ENCODE data around the gene RAB31. TPM values are rescaled to one million over a fixed set of nuclear protein-coding genes. Genes with fewer than 3 reads are reported as not detected.
"Not testable (repeated sequence)": the region's sequence is repeated elsewhere in the genome, so short reads cannot be mapped to it uniquely, and the experiment has no call there.

Gene RAB31
- under 1 TPM; 0.42 to 0.82 TPM for total RNA-seq

GRCh38 chr18:9708057-9708433 is at the start of gene RAB31:
Gene RAB31 (plus strand): TSS chr18:9708301. CDS start chr18:9708406, 105 bp downstream.
- Mint-ChIP-seq H3K4me3 (peak within 1 kb of the TSS; percentile 87 to 91), H3K4me1 (ENCODE audit: low read depth) (peaks cover 53% of the 10 kb centered on the region), H3K27ac (no peak within 1 kb of the TSS), H3K27me3 (ENCODE audit: low read depth) (peaks cover 88% of the 10 kb centered on the region), H3K9me3 (no peaks in the 10 kb centered on the region), H3K36me3 (ENCODE audit: insufficient read depth in 2 of 2) (peaks cover 2 to 6% of the 10 kb centered on the region in 2 donors)
- ATAC-seq (replicated peaks in 1 of 2) (peak; percentile 34 to 45), DNase-seq (peak; percentile 35 to 37)

- Mint-ChIP-seq H3K9me3 (no peaks in the 10 kb centered on the region), H3K4me3 (no peak overlapping the region), H3K27ac (no peak overlapping the region), H3K36me3 (ENCODE audit: insufficient read depth in 2 of 2) (no peaks in the 10 kb centered on the region), H3K27me3 (ENCODE audit: low read depth) (no peaks in the 10 kb centered on the region), H3K4me1 (ENCODE audit: low read depth) (no peaks in the 10 kb centered on the region)
- no peak for DNase-seq
- no peak for ATAC-seq (replicated peaks in 1 of 2)
Measured at GRCh38 chr18:9659499-9660375, 48.4 kb upstream of the RAB31 start.

- no peak for ATAC-seq (replicated peaks in 1 of 2)
- no peak for DNase-seq
- H3K4me1 Mint-ChIP-seq (ENCODE audit: low read depth), result no peaks in the 10 kb centered on the region
- H3K27me3 Mint-ChIP-seq (ENCODE audit: low read depth), result no peaks in the 10 kb centered on the region
- no peak overlapping the region for H3K4me3 Mint-ChIP-seq
- H3K27ac Mint-ChIP-seq, result no peak overlapping the region
- no peaks in the 10 kb centered on the region for H3K36me3 Mint-ChIP-seq (ENCODE audit: insufficient read depth in 2 of 2)
- no peaks in the 10 kb centered on the region for H3K9me3 Mint-ChIP-seq
Measured at GRCh38 chr18:9661564-9661963, 46.5 kb upstream of the RAB31 start.

- DNase-seq (no peak), ATAC-seq (replicated peaks in 1 of 2) (no peak)
- Mint-ChIP-seq H3K9me3 (no peaks in the 10 kb centered on the region), H3K4me3 (no peak overlapping the region), H3K27ac (no peak overlapping the region), H3K36me3 (ENCODE audit: insufficient read depth in 2 of 2) (no peaks in the 10 kb centered on the region), H3K4me1 (ENCODE audit: low read depth) (no peaks in the 10 kb centered on the region), H3K27me3 (ENCODE audit: low read depth) (no peaks in the 10 kb centered on the region)
Measured at GRCh38 chr18:9663377-9663776, 44.7 kb upstream of the RAB31 start.

GRCh38 chr18:9665314-9665713 is 42.8 kb upstream of the RAB31 start:
- H3K27ac Mint-ChIP-seq, result no peak overlapping the region
- H3K9me3 Mint-ChIP-seq, result no peaks in the 10 kb centered on the region
- H3K36me3 Mint-ChIP-seq (ENCODE audit: insufficient read depth in 2 of 2), result no peaks in the 10 kb centered on the region
- H3K4me1 Mint-ChIP-seq (ENCODE audit: low read depth), result no peaks in the 10 kb centered on the region
- H3K4me3 Mint-ChIP-seq, result no peak overlapping the region
- DNase-seq, result no peak
- no peak for ATAC-seq (replicated peaks in 1 of 2)
- H3K27me3 Mint-ChIP-seq (ENCODE audit: low read depth), result no peaks in the 10 kb centered on the region

GRCh38 chr18:9666548-9666947 is 41.6 kb upstream of the RAB31 start:
- Mint-ChIP-seq H3K27ac (no peak overlapping the region), H3K9me3 (no peaks in the 10 kb centered on the region), H3K36me3 (ENCODE audit: insufficient read depth in 2 of 2) (no peaks in the 10 kb centered on the region), H3K27me3 (ENCODE audit: low read depth) (no peaks in the 10 kb centered on the region), H3K4me1 (ENCODE audit: low read depth) (no peaks in the 10 kb centered on the region), H3K4me3 (no peak overlapping the region)
- ATAC-seq (replicated peaks in 1 of 2) (no peak), DNase-seq (no peak)

GRCh38 chr18:9669016-9669415 is 39.1 kb upstream of the RAB31 start:
- Mint-ChIP-seq H3K27ac (no peak overlapping the region), H3K4me3 (no peak overlapping the region), H3K4me1 (ENCODE audit: low read depth) (peaks cover 12% of the 10 kb centered on the region), H3K27me3 (ENCODE audit: low read depth) (no peaks in the 10 kb centered on the region), H3K36me3 (ENCODE audit: insufficient read depth in 2 of 2) (no peaks in the 10 kb centered on the region), H3K9me3 (no peaks in the 10 kb centered on the region)
- DNase-seq, result no peak
- no peak for ATAC-seq (replicated peaks in 1 of 2)

- Mint-ChIP-seq H3K4me3 (no peak overlapping the region), H3K27me3 (ENCODE audit: low read depth) (peaks cover 15% of the 10 kb centered on the region), H3K36me3 (ENCODE audit: insufficient read depth in 2 of 2) (no peaks in the 10 kb centered on the region), H3K27ac (no peak overlapping the region), H3K4me1 (ENCODE audit: low read depth) (peaks cover 12% of the 10 kb centered on the region), H3K9me3 (no peaks in the 10 kb centered on the region)
- no peak for ATAC-seq (replicated peaks in 1 of 2)
- DNase-seq, result no peak
Measured at GRCh38 chr18:9671214-9671613, 36.9 kb upstream of the RAB31 start.

- Mint-ChIP-seq H3K4me3 (peak overlapping the region in 1 of 2 donors; percentile 48), H3K4me1 (ENCODE audit: low read depth) (peaks cover 12% of the 10 kb centered on the region), H3K36me3 (ENCODE audit: insufficient read depth in 2 of 2) (no peaks in the 10 kb centered on the region), H3K27ac (peak overlapping the region; percentile 10), H3K9me3 (no peaks in the 10 kb centered on the region), H3K27me3 (ENCODE audit: low read depth) (peaks cover 15% of the 10 kb centered on the region)
- DNase-seq (peak; percentile 40 to 47), ATAC-seq (replicated peaks in 1 of 2) (peak; percentile 92 to 93)
Measured at GRCh38 chr18:9673296-9674251, 34.5 kb upstream of the RAB31 start.

- H3K4me3 Mint-ChIP-seq; DNase-seq; H3K27ac Mint-ChIP-seq; H3K36me3 Mint-ChIP-seq (ENCODE audit: insufficient read depth in 2 of 2); H3K4me1 Mint-ChIP-seq (ENCODE audit: low read depth); ATAC-seq (replicated peaks in 1 of 2); H3K9me3 Mint-ChIP-seq: not testable (repeated sequence)
- H3K27me3 Mint-ChIP-seq (ENCODE audit: low read depth), result peaks cover 30% of the 10 kb centered on the region
Measured at GRCh38 chr18:9678216-9678615, 29.9 kb upstream of the RAB31 start.

- no peak overlapping the region for H3K27ac Mint-ChIP-seq
- DNase-seq (no peak), ATAC-seq (replicated peaks in 1 of 2) (no peak)
- no peak overlapping the region for H3K4me3 Mint-ChIP-seq
- H3K27me3 Mint-ChIP-seq (ENCODE audit: low read depth), result peaks cover 35% of the 10 kb centered on the region
- H3K36me3 Mint-ChIP-seq (ENCODE audit: insufficient read depth in 2 of 2), result no peaks in the 10 kb centered on the region
- H3K9me3 Mint-ChIP-seq, result no peaks in the 10 kb centered on the region
- H3K4me1 Mint-ChIP-seq (ENCODE audit: low read depth), result no peaks in the 10 kb centered on the region
Measured at GRCh38 chr18:9679125-9679524, 29.0 kb upstream of the RAB31 start.

GRCh38 chr18:9681217-9681616 is 26.9 kb upstream of the RAB31 start:
- Mint-ChIP-seq H3K36me3 (ENCODE audit: insufficient read depth in 2 of 2) (no peaks in the 10 kb centered on the region), H3K27me3 (ENCODE audit: low read depth) (peaks cover 21% of the 10 kb centered on the region), H3K4me1 (ENCODE audit: low read depth) (peaks cover 13% of the 10 kb centered on the region), H3K9me3 (no peaks in the 10 kb centered on the region), H3K27ac (no peak overlapping the region), H3K4me3 (no peak overlapping the region)
- DNase-seq (no peak), ATAC-seq (replicated peaks in 1 of 2) (no peak)

- no peak overlapping the region for H3K4me3 Mint-ChIP-seq
- no peaks in the 10 kb centered on the region for H3K36me3 Mint-ChIP-seq (ENCODE audit: insufficient read depth in 2 of 2)
- no peak overlapping the region for H3K27ac Mint-ChIP-seq
- ATAC-seq (replicated peaks in 1 of 2) (no peak), DNase-seq (no peak)
- H3K27me3 Mint-ChIP-seq (ENCODE audit: low read depth), result peaks cover 21% of the 10 kb centered on the region
- H3K9me3 Mint-ChIP-seq, result no peaks in the 10 kb centered on the region
- H3K4me1 Mint-ChIP-seq (ENCODE audit: low read depth), result peaks cover 13% of the 10 kb centered on the region
Measured at GRCh38 chr18:9682572-9682971, 25.5 kb upstream of the RAB31 start.
